ENCODE results near the gene RGS7. TPM values are rescaled to one million over a fixed set of nuclear protein-coding genes. Genes with fewer than 3 reads are reported as not detected.
"Not testable (repeated sequence)": the region's sequence is repeated elsewhere in the genome, so short reads cannot be mapped to it uniquely, and the experiment has no call there.

The RGS7 gene
- total RNA-seq, 2 experiments from 2014 or later = not detected

- H3K36me3 Mint-ChIP-seq (ENCODE audit: low read depth) = no peaks in the 10 kb centered on the region
- ChIA-PET POLR2A (no interaction called here), CTCF (no interaction called here)
- no peak for DNase-seq
- no peak overlapping the region for H3K27ac Mint-ChIP-seq
- H3K4me3 Mint-ChIP-seq = no peak overlapping the region
- ATAC-seq = no peak
- no peaks in the 10 kb centered on the region for H3K4me1 Mint-ChIP-seq (ENCODE audit: low read depth)
- H3K9me3 Mint-ChIP-seq (ENCODE audit: insufficient read depth) = no peaks in the 10 kb centered on the region
- no peaks in the 10 kb centered on the region for H3K27me3 Mint-ChIP-seq (ENCODE audit: low read depth)
These were observed 242.2 kb downstream of the RGS7 start for GRCh38 chr1:241114699-241115233.

GRCh38 chr1:241113557-241113956, 243.4 kb downstream of the RGS7 start:
- no peak overlapping the region for H3K4me3 Mint-ChIP-seq
- ATAC-seq (no peak), DNase-seq (no peak)
- ChIA-PET POLR2A (no interaction called here), CTCF (no interaction called here)
- no peaks in the 10 kb centered on the region for H3K9me3 Mint-ChIP-seq (ENCODE audit: insufficient read depth)
- no peak overlapping the region for H3K27ac Mint-ChIP-seq
- H3K4me1 Mint-ChIP-seq (ENCODE audit: low read depth) = no peaks in the 10 kb centered on the region
- H3K27me3 Mint-ChIP-seq (ENCODE audit: low read depth) = no peaks in the 10 kb centered on the region
- no peaks in the 10 kb centered on the region for H3K36me3 Mint-ChIP-seq (ENCODE audit: low read depth)

- no peaks in the 10 kb centered on the region for H3K27me3 Mint-ChIP-seq (ENCODE audit: low read depth)
- H3K36me3 Mint-ChIP-seq (ENCODE audit: low read depth) = no peaks in the 10 kb centered on the region
- ChIA-PET CTCF (no interaction called here), POLR2A (no interaction called here)
- H3K4me3 Mint-ChIP-seq = no peak overlapping the region
- no peak for DNase-seq
- H3K4me1 Mint-ChIP-seq (ENCODE audit: low read depth) = no peaks in the 10 kb centered on the region
- ATAC-seq = no peak
- no peak overlapping the region for H3K27ac Mint-ChIP-seq
- no peaks in the 10 kb centered on the region for H3K9me3 Mint-ChIP-seq (ENCODE audit: insufficient read depth)
These were observed 248.0 kb downstream of the RGS7 start for GRCh38 chr1:241109039-241109438.

- H3K27me3 Mint-ChIP-seq (ENCODE audit: low read depth) = no peaks in the 10 kb centered on the region
- no peak overlapping the region for H3K4me3 Mint-ChIP-seq
- ChIA-PET POLR2A (no interaction called here), CTCF (no interaction called here)
- H3K27ac Mint-ChIP-seq = no peak overlapping the region
- no peaks in the 10 kb centered on the region for H3K4me1 Mint-ChIP-seq (ENCODE audit: low read depth)
- no peak for ATAC-seq
- no peaks in the 10 kb centered on the region for H3K9me3 Mint-ChIP-seq (ENCODE audit: insufficient read depth)
- no peak for DNase-seq
- no peaks in the 10 kb centered on the region for H3K36me3 Mint-ChIP-seq (ENCODE audit: low read depth)
These were observed 251.9 kb downstream of the RGS7 start for GRCh38 chr1:241105147-241105546.

- no peaks in the 10 kb centered on the region for H3K9me3 Mint-ChIP-seq (ENCODE audit: insufficient read depth)
- CTCF ChIA-PET = no interaction called here
- H3K27ac Mint-ChIP-seq = no peak overlapping the region
- no peaks in the 10 kb centered on the region for H3K36me3 Mint-ChIP-seq (ENCODE audit: low read depth)
- no peak for ATAC-seq
- POLR2A ChIA-PET = no interaction called here
- no peak overlapping the region for H3K4me3 Mint-ChIP-seq
- H3K27me3 Mint-ChIP-seq (ENCODE audit: low read depth) = no peaks in the 10 kb centered on the region
- DNase-seq = no peak
- no peaks in the 10 kb centered on the region for H3K4me1 Mint-ChIP-seq (ENCODE audit: low read depth)
These were observed 254.3 kb downstream of the RGS7 start for GRCh38 chr1:241102664-241103063.

GRCh38 chr1:241101622-241102021, 255.4 kb downstream of the RGS7 start:
- POLR2A ChIA-PET = no interaction called here
- no peaks in the 10 kb centered on the region for H3K9me3 Mint-ChIP-seq (ENCODE audit: insufficient read depth)
- H3K4me1 Mint-ChIP-seq (ENCODE audit: low read depth) = no peaks in the 10 kb centered on the region
- DNase-seq = no peak
- CTCF ChIA-PET = no interaction called here
- H3K4me3 Mint-ChIP-seq = no peak overlapping the region
- no peak for ATAC-seq
- H3K27me3 Mint-ChIP-seq (ENCODE audit: low read depth) = no peaks in the 10 kb centered on the region
- no peaks in the 10 kb centered on the region for H3K36me3 Mint-ChIP-seq (ENCODE audit: low read depth)
- no peak overlapping the region for H3K27ac Mint-ChIP-seq

- ChIA-PET POLR2A (no interaction called here), CTCF (no interaction called here)
- no peak for DNase-seq
- Mint-ChIP-seq H3K9me3 (ENCODE audit: insufficient read depth) (no peaks in the 10 kb centered on the region), H3K27me3 (ENCODE audit: low read depth) (no peaks in the 10 kb centered on the region), H3K27ac (no peak overlapping the region), H3K4me1 (ENCODE audit: low read depth) (no peaks in the 10 kb centered on the region), H3K4me3 (no peak overlapping the region), H3K36me3 (ENCODE audit: low read depth) (no peaks in the 10 kb centered on the region)
- ATAC-seq = no peak
These were observed 259.5 kb downstream of the RGS7 start for GRCh38 chr1:241097479-241097878.

- no peaks in the 10 kb centered on the region for H3K36me3 Mint-ChIP-seq (ENCODE audit: low read depth)
These were observed 260.0 kb downstream of the RGS7 start for GRCh38 chr1:241096982-241097381.

GRCh38 chr1:241095847-241096246, 261.2 kb downstream of the RGS7 start:
- Mint-ChIP-seq H3K27ac (no peak overlapping the region), H3K4me3 (no peak overlapping the region), H3K9me3 (ENCODE audit: insufficient read depth) (no peaks in the 10 kb centered on the region), H3K27me3 (ENCODE audit: low read depth) (no peaks in the 10 kb centered on the region), H3K36me3 (ENCODE audit: low read depth) (no peaks in the 10 kb centered on the region), H3K4me1 (ENCODE audit: low read depth) (no peaks in the 10 kb centered on the region)
- DNase-seq (no peak), ATAC-seq (no peak)
- CTCF ChIA-PET = no interaction called here
- POLR2A ChIA-PET = no interaction called here

More at GRCh38 chr1:241096982-241097381, 260.0 kb downstream of the RGS7 start:
- no peak for ATAC-seq
- Mint-ChIP-seq H3K9me3 (ENCODE audit: insufficient read depth) (no peaks in the 10 kb centered on the region), H3K27ac (no peak overlapping the region), H3K4me1 (ENCODE audit: low read depth) (no peaks in the 10 kb centered on the region), H3K27me3 (ENCODE audit: low read depth) (no peaks in the 10 kb centered on the region), H3K4me3 (no peak overlapping the region)
- ChIA-PET CTCF (no interaction called here), POLR2A (no interaction called here)
- no peak for DNase-seq

- H3K27me3 Mint-ChIP-seq (ENCODE audit: low read depth) = no peaks in the 10 kb centered on the region
- H3K4me3 Mint-ChIP-seq = no peak overlapping the region
- H3K27ac Mint-ChIP-seq = no peak overlapping the region
- no peak for DNase-seq
- no peaks in the 10 kb centered on the region for H3K36me3 Mint-ChIP-seq (ENCODE audit: low read depth)
- POLR2A ChIA-PET = no interaction called here
- H3K9me3 Mint-ChIP-seq (ENCODE audit: insufficient read depth) = no peaks in the 10 kb centered on the region
- no peaks in the 10 kb centered on the region for H3K4me1 Mint-ChIP-seq (ENCODE audit: low read depth)
- CTCF ChIA-PET = no interaction called here
- no peak for ATAC-seq
These were observed 266.2 kb downstream of the RGS7 start for GRCh38 chr1:241090798-241091197.

GRCh38 chr1:241089066-241089465, 267.9 kb downstream of the RGS7 start:
- H3K36me3 Mint-ChIP-seq (ENCODE audit: low read depth); H3K4me1 Mint-ChIP-seq (ENCODE audit: low read depth); CTCF ChIA-PET; DNase-seq; H3K4me3 Mint-ChIP-seq; H3K27ac Mint-ChIP-seq; POLR2A ChIA-PET; H3K9me3 Mint-ChIP-seq (ENCODE audit: insufficient read depth); H3K27me3 Mint-ChIP-seq (ENCODE audit: low read depth); ATAC-seq: not testable (repeated sequence)

- ATAC-seq; CTCF ChIA-PET; H3K27me3 Mint-ChIP-seq (ENCODE audit: low read depth); DNase-seq; H3K4me1 Mint-ChIP-seq (ENCODE audit: low read depth); H3K27ac Mint-ChIP-seq; H3K4me3 Mint-ChIP-seq; POLR2A ChIA-PET; H3K36me3 Mint-ChIP-seq (ENCODE audit: low read depth); H3K9me3 Mint-ChIP-seq (ENCODE audit: insufficient read depth): not testable (repeated sequence)
These were observed 268.9 kb downstream of the RGS7 start for GRCh38 chr1:241088075-241088474.

GRCh38 chr1:241086686-241087085, 270.3 kb downstream of the RGS7 start:
- Mint-ChIP-seq H3K4me1 (ENCODE audit: low read depth) (no peaks in the 10 kb centered on the region), H3K9me3 (ENCODE audit: insufficient read depth) (no peaks in the 10 kb centered on the region), H3K27me3 (ENCODE audit: low read depth) (no peaks in the 10 kb centered on the region), H3K4me3 (no peak overlapping the region), H3K36me3 (ENCODE audit: low read depth) (no peaks in the 10 kb centered on the region), H3K27ac (no peak overlapping the region)
- CTCF ChIA-PET = no interaction called here
- ATAC-seq (no peak), DNase-seq (no peak)
- POLR2A ChIA-PET = no interaction called here

Data from activated CD8-positive, alpha-beta T cell treated with anti-CD3 and anti-CD28 coated beads, Interleukin-2, amount 10 ng/mL, durations not matched to agents 7 days and 5 days (primary cell).